ENCODE results near the gene LRRC75A.

DNA sequence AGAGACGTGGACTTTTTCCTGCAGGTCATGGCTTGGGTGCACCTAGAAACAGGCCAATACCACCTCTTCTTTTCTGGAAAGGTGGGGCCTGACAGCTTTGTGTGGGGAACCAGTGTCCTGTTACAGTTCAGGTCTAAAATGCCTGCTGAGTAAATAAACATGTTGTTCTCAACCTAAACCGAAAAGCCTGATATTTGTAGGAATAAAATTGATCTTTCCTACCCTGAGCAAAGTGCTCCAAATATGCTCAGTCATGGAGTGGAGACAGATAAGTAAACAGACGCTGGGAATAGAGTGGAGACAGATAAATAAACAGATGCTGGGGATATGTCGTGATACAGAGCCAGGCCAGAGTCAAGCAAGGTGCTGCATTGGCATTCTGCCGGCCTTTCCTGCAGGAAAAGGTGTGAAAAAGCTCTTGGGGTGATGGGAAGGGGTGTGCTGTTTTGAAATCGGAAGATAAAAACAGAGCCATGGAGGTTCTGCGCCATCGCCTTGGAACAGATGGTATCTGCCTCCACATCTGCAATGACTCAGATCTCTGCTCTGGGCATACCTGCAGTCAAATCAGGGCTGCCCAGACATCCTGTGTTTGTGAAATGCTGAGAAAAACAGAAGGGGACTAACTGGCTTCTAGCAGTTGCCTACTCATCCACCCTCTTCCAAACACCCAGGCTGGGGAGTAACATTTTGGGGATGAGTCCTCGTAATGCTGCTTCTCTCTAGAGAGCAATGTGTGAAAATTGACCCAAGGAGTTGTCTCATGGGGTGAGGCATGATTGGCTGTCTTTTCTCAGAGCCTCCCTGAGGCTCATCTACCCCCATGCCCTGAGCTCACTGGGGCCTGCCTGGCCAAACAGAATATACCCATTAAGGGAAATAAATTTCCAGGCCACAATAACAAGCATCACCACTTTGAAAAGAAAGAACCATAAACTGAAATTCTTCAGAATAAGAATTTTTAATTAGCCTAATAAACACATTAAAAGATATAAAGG, 93.4 kb downstream of the LRRC75A start:
- TF ChIP-seq, protein P1, sequence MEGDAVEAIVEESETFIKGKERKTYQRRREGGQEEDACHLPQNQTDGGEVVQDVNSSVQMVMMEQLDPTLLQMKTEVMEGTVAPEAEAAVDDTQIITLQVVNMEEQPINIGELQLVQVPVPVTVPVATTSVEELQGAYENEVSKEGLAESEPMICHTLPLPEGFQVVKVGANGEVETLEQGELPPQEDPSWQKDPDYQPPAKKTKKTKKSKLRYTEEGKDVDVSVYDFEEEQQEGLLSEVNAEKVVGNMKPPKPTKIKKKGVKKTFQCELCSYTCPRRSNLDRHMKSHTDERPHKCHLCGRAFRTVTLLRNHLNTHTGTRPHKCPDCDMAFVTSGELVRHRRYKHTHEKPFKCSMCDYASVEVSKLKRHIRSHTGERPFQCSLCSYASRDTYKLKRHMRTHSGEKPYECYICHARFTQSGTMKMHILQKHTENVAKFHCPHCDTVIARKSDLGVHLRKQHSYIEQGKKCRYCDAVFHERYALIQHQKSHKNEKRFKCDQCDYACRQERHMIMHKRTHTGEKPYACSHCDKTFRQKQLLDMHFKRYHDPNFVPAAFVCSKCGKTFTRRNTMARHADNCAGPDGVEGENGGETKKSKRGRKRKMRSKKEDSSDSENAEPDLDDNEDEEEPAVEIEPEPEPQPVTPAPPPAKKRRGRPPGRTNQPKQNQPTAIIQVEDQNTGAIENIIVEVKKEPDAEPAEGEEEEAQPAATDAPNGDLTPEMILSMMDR (IDR thresholded peaks at IDR 0.05; ENCODE audit: poor library complexity) = no peak
- TF ChIP-seq EZH2 (IDR thresholded peaks at IDR 0.05; ENCODE audit: borderline replicate concordance) (no peak), EZH2phosphoT487 (IDR thresholded peaks at IDR 0.05; ENCODE audit: low read depth, severe bottlenecking, unreplicated experiment) (no peak)
